ENCODE measurements around the gene PCBP4.

The PCBP4 gene

DNA sequence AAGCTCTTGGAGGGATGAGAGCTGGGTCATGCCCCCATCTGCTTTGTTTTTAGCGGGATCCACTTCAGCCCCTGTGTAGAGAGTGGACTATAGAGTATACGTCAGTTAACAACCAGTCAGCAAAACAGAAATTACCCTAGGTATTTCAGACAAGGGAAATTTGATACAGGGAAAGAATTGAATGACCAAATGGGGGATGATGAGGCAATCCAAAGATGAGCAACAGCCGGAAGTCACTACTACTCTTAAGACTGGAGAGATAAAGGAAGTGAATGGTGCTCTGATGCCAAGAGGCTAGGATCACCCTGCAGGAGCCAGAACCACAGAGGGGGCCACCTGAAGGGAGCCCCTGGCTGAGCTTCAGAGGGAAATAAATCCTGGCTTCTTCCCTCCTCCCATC, 13.8 kb downstream of the PCBP4 start:
- TF ChIP-seq EZH2phosphoT487 (IDR thresholded peaks at IDR 0.05; ENCODE audit: borderline replicate concordance, low read length): no peak
- TF ChIP-seq, protein P1, sequence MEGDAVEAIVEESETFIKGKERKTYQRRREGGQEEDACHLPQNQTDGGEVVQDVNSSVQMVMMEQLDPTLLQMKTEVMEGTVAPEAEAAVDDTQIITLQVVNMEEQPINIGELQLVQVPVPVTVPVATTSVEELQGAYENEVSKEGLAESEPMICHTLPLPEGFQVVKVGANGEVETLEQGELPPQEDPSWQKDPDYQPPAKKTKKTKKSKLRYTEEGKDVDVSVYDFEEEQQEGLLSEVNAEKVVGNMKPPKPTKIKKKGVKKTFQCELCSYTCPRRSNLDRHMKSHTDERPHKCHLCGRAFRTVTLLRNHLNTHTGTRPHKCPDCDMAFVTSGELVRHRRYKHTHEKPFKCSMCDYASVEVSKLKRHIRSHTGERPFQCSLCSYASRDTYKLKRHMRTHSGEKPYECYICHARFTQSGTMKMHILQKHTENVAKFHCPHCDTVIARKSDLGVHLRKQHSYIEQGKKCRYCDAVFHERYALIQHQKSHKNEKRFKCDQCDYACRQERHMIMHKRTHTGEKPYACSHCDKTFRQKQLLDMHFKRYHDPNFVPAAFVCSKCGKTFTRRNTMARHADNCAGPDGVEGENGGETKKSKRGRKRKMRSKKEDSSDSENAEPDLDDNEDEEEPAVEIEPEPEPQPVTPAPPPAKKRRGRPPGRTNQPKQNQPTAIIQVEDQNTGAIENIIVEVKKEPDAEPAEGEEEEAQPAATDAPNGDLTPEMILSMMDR (IDR thresholded peaks at IDR 0.05; ENCODE audit: low read depth, low read length, poor library complexity, severe bottlenecking): no peak
- no peaks in the 10 kb centered on the region for H3K9me2 ChIP-seq (replicated peaks; ENCODE audit: control insufficient read depth, low read length)
- H3K9me3 ChIP-seq (ENCODE audit: control insufficient read depth, insufficient read depth, low read length): no peaks in the 10 kb centered on the region
- H4K20me1 ChIP-seq (ENCODE audit: control insufficient read depth, insufficient read depth, low read depth, low read length): no peaks in the 10 kb centered on the region
- no peaks in the 10 kb centered on the region for H3K4me1 ChIP-seq (ENCODE audit: control insufficient read depth, low read length)
- no peak overlapping the region for H3K4me2 ChIP-seq (ENCODE audit: low read length)
- H3K27ac ChIP-seq (ENCODE audit: low read depth, low read length): no peak overlapping the region
- H3K4me3 ChIP-seq (ENCODE audit: low read length): no peak overlapping the region
- H3K36me3 ChIP-seq (ENCODE audit: control insufficient read depth, low read length): no peaks in the 10 kb centered on the region
- no peaks in the 10 kb centered on the region for H3K79me2 ChIP-seq (ENCODE audit: control insufficient read depth, low read length)
- H3F3A ChIP-seq (ENCODE audit: control insufficient read depth, insufficient read depth): no peaks in the 10 kb centered on the region
- H3K27me3 ChIP-seq (ENCODE audit: control insufficient read depth, low read length): peaks cover 10% of the 10 kb centered on the region; the same call in 1 of the 2 replicates

DNA sequence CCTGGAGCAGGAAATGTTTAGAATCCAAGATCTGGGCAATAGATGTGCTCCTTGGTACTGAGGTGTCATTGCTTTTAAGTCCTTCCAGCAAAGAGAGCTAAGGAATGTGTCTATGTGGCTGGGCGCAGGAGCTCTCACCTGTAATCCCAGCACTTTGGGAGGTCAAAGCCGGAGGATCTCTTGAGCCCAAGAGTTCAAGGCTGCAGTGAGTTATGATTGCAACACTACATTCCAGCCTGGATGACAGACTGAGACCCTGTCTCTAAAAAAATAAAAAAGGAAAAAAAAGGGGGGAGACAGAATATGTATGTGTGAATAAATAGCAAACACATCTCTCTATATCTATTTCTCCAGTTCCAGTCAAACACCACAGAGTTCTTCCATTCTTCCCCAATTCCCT, 16.4 kb downstream of the PCBP4 start:
- H3K4me3 ChIP-seq (ENCODE audit: low read length): no peak overlapping the region
- no peaks in the 10 kb centered on the region for H3K4me1 ChIP-seq (ENCODE audit: control insufficient read depth, low read length)
- H3K36me3 ChIP-seq (ENCODE audit: control insufficient read depth, low read length): no peaks in the 10 kb centered on the region
- H3F3A ChIP-seq (ENCODE audit: control insufficient read depth, insufficient read depth): no peaks in the 10 kb centered on the region
- H4K20me1 ChIP-seq (ENCODE audit: control insufficient read depth, insufficient read depth, low read depth, low read length): no peaks in the 10 kb centered on the region
- no peaks in the 10 kb centered on the region for H3K9me3 ChIP-seq (ENCODE audit: control insufficient read depth, insufficient read depth, low read length)
- H3K4me2 ChIP-seq (ENCODE audit: low read length): no peak overlapping the region
- H3K79me2 ChIP-seq (ENCODE audit: control insufficient read depth, low read length): no peaks in the 10 kb centered on the region
- no peak overlapping the region for H3K27ac ChIP-seq (ENCODE audit: low read depth, low read length)
- H3K27me3 ChIP-seq (ENCODE audit: control insufficient read depth, low read length): peaks cover 10% of the 10 kb centered on the region; the same call in 1 of the 2 replicates
- no peaks in the 10 kb centered on the region for H3K9me2 ChIP-seq (replicated peaks; ENCODE audit: control insufficient read depth, low read length)
- TF ChIP-seq, protein P1 (IDR thresholded peaks at IDR 0.05; ENCODE audit: low read depth, low read length, poor library complexity, severe bottlenecking): no peak

DNA sequence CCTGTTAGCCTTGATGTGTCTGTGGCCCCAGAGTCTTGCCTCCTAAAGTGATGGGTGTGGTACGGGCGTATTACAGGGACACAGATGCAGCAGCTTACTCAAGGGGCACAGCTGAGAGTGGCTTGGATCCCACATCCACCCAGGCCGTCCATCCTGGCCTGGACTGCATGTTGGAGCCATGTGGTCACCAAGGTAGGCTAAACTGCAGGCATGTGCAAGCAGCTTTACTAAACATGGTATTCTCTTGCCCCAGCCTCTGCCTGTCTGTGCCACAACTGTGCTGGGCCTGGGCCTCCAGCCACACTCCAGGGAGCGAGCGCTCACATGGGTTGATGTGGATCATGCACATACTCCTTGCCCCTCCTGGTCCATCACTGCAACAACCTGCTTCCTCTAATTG, 18.1 kb downstream of the PCBP4 start:
- Histone ChIP-seq H3K4me2 (ENCODE audit: low read length) (no peak overlapping the region), H4K20me1 (ENCODE audit: control insufficient read depth, insufficient read depth, low read depth, low read length) (no peaks in the 10 kb centered on the region), H3K4me3 (ENCODE audit: low read length) (no peak overlapping the region), H3F3A (ENCODE audit: control insufficient read depth, insufficient read depth) (no peaks in the 10 kb centered on the region), H3K9me2 (replicated peaks; ENCODE audit: control insufficient read depth, low read length) (no peaks in the 10 kb centered on the region), H3K79me2 (ENCODE audit: control insufficient read depth, low read length) (no peaks in the 10 kb centered on the region), H3K36me3 (ENCODE audit: control insufficient read depth, low read length) (no peaks in the 10 kb centered on the region), H3K27me3 (ENCODE audit: control insufficient read depth, low read length) (peaks cover 9% of the 10 kb centered on the region; the same call in 1 of the 2 replicates), H3K9me3 (ENCODE audit: control insufficient read depth, insufficient read depth, low read length) (no peaks in the 10 kb centered on the region), H3K27ac (ENCODE audit: low read depth, low read length) (no peak overlapping the region), H3K4me1 (ENCODE audit: control insufficient read depth, low read length) (no peaks in the 10 kb centered on the region)
- TF ChIP-seq EZH2phosphoT487 (IDR thresholded peaks at IDR 0.05; ENCODE audit: borderline replicate concordance, low read length): no peak
- TF ChIP-seq, protein P1 (IDR thresholded peaks at IDR 0.05; ENCODE audit: low read depth, low read length, poor library complexity, severe bottlenecking): no peak

Measured in DOHH2 (cell line).